Stomach (tissue), 9 donors: ENCODE measurements around the gene MAB21L2. TPM values are rescaled to one million over a fixed set of nuclear protein-coding genes. Genes with fewer than 3 reads are reported as not detected.
"Not testable (repeated sequence)": the region's sequence is repeated elsewhere in the genome, so short reads cannot be mapped to it uniquely, and the experiment has no call there.

ENCODE experiments used
- DNase-seq, 2 donors: peaks; one replicate each; pipeline versions ENCODE4 v3.0.0 to v3.0.0-alpha.2; 2013 to 2019
- H3K27ac ChIP-seq, 5 donors: fragments of 200-600 bp in 4 of 5; sonication (generic) in 4 of 5; one replicate each; pipeline ENCODE4 v1.5.1; 2013 to 2019; ENCODE audit warnings: mild to moderate bottlenecking in 1 of 5, moderate library complexity in 1 of 5
- H3K27me3 ChIP-seq, 3 donors: fragments of 200-600 bp; sonication (generic); one replicate each; pipeline ENCODE4 v1.5.1; 2017 to 2019; ENCODE audit warnings: mixed run types in 1 of 3
- H3K36me3 ChIP-seq, 4 donors: fragments of 200-600 bp; sonication (generic); 1 replicate in 3 of 4; 2 replicates in 1 of 4; pipeline ENCODE4 v1.5.1; 2016 to 2019
- H3K4me1 ChIP-seq, 4 donors: fragments of 200-600 bp; sonication (generic); one replicate each; pipeline ENCODE4 v1.5.1; 2016 to 2019
- H3K4me3 ChIP-seq, 4 donors: fragments of 200-600 bp; sonication (generic) in 3 of 4; one replicate each; pipeline ENCODE4 v1.5.1; 2016 to 2019; ENCODE audit warnings: mild to moderate bottlenecking in 1 of 4
- H3K9me3 ChIP-seq, 4 donors: fragments of 200-600 bp; sonication (generic); one replicate each; pipeline ENCODE4 v1.5.1; 2016 to 2019
- EP300 ChIP-seq: sonication (generic); formaldehyde crosslinking; IDR thresholded peaks from one replicate; pipeline ENCODE4 v1.6.1; 2017; ENCODE audit warnings: antibody characterized with exemption
- POLR2A ChIP-seq, 4 donors: fragments of 450-650 bp; IDR thresholded peaks; one replicate each; pipeline ENCODE4 v1.6.1; 2016; ENCODE audit warnings: antibody characterized with exemption in 4 of 4, control low read depth in 2 of 4, mild to moderate bottlenecking in 1 of 4, moderate library complexity in 1 of 4
- POLR2AphosphoS5 ChIP-seq, 3 donors: sonication (generic); formaldehyde crosslinking; IDR thresholded peaks; one replicate each; pipeline ENCODE4 v1.6.1; 2016; ENCODE audit warnings: antibody characterized with exemption in 3 of 3
- WGBS, 5 donors: extraction: QIAGEN DNeasy Blood & Tissue Kit in 3 of 5; methylation state at CpG; one replicate each; pipeline versions ENCODE4 v1.1.5 to v1.1.7; 2013 to 2018; 5-methylcytosine and 5-hydroxymethylcytosine counted together
- intact Hi-C: fragments of 100-400 bp; cut with DNase I; formaldehyde crosslinking; loops from one replicate; pipeline ENCODE4 v1.15.1; 2023; ENCODE audit warnings: low total_unique reads
- polyA plus RNA-seq, 3 donors: library from polyadenylated mRNA; stranded (reverse); fragments of 200-250 nt; gene quantifications; one replicate each; pipeline ENCODE4 v1.2.3, GENCODE V29; 2013
- total RNA-seq, 5 donors: library from RNA; depleted of rRNA; stranded (reverse); fragments of >200 nt; gene quantifications; one replicate each; pipeline versions ENCODE4 v1.1.0 to v1.2.3, GENCODE V29; 2014 to 2016
- TF ChIP-seq, protein P1 (sequence below), 7 experiments: fragments of 450-650 bp in 4 of 7; fragments of 200-600 bp in 3 of 7; sonication (generic) in 3 of 7; IDR thresholded peaks; one replicate each; pipeline ENCODE4 v1.5.1; 2016 to 2019; ENCODE audit warnings: antibody characterized with exemption in 7 of 7, control low read depth in 2 of 7, mild to moderate bottlenecking in 1 of 7
- donor health status: healthy with polysubstance abuse.
- donor health status: Bipolar disorder and iron deficiency.
- donor health status: healthy.

The MAB21L2 gene
- total and polyA plus RNA-seq, 8 donors: 0.08 to 95.9 (median 1.1) TPM; not detected in 4

DNA sequence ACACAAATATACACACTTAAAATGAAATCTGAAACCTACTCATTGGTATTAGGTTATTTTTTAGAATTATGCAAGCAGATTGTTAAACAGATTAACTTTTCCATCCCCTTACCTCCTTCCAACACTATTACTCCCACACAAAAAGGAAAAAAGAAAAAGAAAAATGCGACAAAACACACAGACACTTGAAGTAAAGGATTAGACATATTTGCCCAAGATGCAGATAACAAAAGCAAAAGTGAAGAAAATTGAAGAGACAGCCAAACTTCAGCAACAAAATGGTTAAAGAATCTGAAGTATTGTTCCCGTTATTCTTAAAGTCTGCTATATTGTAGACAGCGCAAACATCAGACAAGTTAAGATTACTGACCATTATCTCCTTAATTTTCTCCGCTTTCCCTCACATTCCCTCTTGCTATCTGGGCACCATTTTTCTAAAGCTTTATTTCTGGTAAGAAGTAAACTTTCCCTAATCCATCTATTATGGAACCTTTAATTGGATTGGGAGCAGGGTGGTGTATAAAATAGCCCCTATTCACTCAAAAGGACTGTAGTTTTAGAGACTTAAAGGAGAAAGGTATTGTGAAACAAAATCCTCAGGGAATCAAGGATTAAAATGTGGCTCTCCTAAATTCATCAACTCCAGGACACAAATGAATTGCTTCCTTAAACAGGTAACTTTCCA, 34.7 kb upstream of the MAB21L2 start:
- no peak overlapping the region for H3K27ac ChIP-seq
- H3K4me3 ChIP-seq: no peak overlapping the region
- no peak for DNase-seq
- 71 to 81% (median 79%) methylated on average over 4 of the region's 4 CpGs for WGBS, 5 donors
- H3K9me3 ChIP-seq: no peaks in the 10 kb centered on the region
- no peaks in the 10 kb centered on the region for H3K27me3 ChIP-seq
- no peaks in the 10 kb centered on the region for H3K4me1 ChIP-seq
- H3K36me3 ChIP-seq: no peaks in the 10 kb centered on the region
- no peak for TF ChIP-seq POLR2AphosphoS5 (IDR thresholded peaks at IDR 0.05)
- no peak for TF ChIP-seq POLR2A (IDR thresholded peaks at IDR 0.05)
- TF ChIP-seq, protein P1, sequence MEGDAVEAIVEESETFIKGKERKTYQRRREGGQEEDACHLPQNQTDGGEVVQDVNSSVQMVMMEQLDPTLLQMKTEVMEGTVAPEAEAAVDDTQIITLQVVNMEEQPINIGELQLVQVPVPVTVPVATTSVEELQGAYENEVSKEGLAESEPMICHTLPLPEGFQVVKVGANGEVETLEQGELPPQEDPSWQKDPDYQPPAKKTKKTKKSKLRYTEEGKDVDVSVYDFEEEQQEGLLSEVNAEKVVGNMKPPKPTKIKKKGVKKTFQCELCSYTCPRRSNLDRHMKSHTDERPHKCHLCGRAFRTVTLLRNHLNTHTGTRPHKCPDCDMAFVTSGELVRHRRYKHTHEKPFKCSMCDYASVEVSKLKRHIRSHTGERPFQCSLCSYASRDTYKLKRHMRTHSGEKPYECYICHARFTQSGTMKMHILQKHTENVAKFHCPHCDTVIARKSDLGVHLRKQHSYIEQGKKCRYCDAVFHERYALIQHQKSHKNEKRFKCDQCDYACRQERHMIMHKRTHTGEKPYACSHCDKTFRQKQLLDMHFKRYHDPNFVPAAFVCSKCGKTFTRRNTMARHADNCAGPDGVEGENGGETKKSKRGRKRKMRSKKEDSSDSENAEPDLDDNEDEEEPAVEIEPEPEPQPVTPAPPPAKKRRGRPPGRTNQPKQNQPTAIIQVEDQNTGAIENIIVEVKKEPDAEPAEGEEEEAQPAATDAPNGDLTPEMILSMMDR (IDR thresholded peaks at IDR 0.05): no peak
- no peak for TF ChIP-seq EP300
- intact Hi-C loops: no loop called here

DNA sequence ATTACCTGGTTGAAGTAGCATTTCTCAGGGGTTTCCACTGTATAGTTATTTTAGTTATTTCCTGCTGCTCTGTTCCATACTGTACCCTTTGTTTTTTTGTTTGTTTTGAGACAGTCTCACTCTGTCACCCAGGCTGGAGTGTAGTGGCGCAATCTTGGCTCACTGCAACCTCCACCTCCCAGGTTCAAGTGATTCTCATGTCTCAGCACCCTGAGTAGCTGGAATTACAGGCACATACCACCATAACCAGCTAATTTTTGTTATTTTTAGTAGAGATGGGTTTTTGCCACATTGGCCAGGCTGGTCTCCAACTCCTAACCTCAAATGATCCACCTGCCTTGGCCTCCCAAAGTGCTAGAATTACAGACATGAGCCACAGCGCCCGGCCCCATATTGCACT, 24.1 kb upstream of the MAB21L2 start:
- intact Hi-C loops, H3K9me3 ChIP-seq, H3K36me3 ChIP-seq, H3K4me1 ChIP-seq, DNase-seq, H3K4me3 ChIP-seq, H3K27me3 ChIP-seq, H3K27ac ChIP-seq: not testable (repeated sequence)
- WGBS, 5 donors: 95 to 98% (median 98%) methylated on average over 3 of the region's 3 CpGs

DNA sequence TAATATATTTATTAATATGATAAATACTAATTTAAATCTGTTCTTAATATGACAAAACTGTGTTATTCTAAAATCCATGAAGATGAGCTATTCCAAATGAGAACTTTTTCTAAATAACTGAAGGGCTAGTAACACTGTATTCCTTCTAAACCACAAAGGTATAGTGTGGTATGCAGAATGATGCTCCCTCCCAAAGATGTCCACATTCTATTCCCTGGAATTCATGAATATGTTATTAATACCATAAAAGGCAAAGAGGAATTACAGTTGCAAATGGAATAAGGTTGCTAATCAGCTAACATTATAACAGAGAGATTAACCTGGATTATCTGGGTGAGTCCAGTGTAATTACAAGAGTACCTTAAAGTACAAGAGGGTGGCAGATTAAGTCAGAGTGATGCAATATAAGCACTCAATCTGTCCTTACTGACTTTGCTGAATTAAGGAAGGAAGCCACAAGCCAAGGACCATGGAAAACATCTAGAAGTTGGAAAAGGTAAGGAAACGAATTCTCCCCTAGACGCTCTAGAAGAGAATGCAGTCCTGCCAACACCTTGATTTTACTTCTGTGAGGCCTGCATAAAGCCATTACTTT, 20.7 kb upstream of the MAB21L2 start:
- Histone ChIP-seq H3K4me1 (no peaks in the 10 kb centered on the region), H3K4me3 (no peak overlapping the region), H3K9me3 (no peaks in the 10 kb centered on the region), H3K27ac (no peak overlapping the region), H3K36me3 (peaks cover 0 to 6% (median 3%) of the 10 kb centered on the region in 4 donors), H3K27me3 (no peaks in the 10 kb centered on the region)
- WGBS, 5 donors: 90 to 100% (median 96%) methylated on average over 2 of the region's 2 CpGs
- TF ChIP-seq, protein P1 (IDR thresholded peaks at IDR 0.05): no peak
- no peak for TF ChIP-seq POLR2A (IDR thresholded peaks at IDR 0.05)
- no peak for TF ChIP-seq EP300
- TF ChIP-seq POLR2AphosphoS5 (IDR thresholded peaks at IDR 0.05): no peak
- no peak for DNase-seq
- intact Hi-C loops: no loop called here

DNA sequence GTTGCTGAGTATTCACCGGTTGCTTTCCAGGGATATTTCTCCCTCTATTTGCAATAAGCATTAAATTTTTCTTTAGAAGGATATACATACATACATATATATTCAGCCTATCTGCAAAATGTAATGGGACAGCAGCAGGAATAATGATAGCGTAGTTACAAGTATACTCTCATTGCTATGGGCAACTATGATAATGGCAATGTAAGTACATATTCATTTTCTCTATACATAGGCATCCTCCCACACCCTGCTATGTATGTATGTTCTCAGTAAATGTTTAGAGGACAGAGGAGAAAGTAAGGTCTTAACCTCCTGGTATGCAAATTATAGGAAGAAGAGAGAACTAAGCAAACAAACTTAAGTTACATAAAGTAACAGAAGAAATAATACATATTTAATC, 19.7 kb upstream of the MAB21L2 start:
- no peaks in the 10 kb centered on the region for H3K9me3 ChIP-seq
- no peak overlapping the region for H3K4me3 ChIP-seq
- no peak overlapping the region for H3K27ac ChIP-seq
- H3K27me3 ChIP-seq: no peaks in the 10 kb centered on the region
- H3K4me1 ChIP-seq: no peaks in the 10 kb centered on the region
- intact Hi-C loops: no loop called here
- TF ChIP-seq EP300: no peak
- no peak for TF ChIP-seq POLR2A (IDR thresholded peaks at IDR 0.05)
- TF ChIP-seq, protein P1 (IDR thresholded peaks at IDR 0.05): no peak
- no peak for TF ChIP-seq POLR2AphosphoS5 (IDR thresholded peaks at IDR 0.05)
- peaks cover 0 to 6% (median 3%) of the 10 kb centered on the region in 4 donors for H3K36me3 ChIP-seq
- no peak for DNase-seq
- WGBS, 5 donors: 93 to 100% (median 99%) methylated on average over 2 of the region's 2 CpGs

DNA sequence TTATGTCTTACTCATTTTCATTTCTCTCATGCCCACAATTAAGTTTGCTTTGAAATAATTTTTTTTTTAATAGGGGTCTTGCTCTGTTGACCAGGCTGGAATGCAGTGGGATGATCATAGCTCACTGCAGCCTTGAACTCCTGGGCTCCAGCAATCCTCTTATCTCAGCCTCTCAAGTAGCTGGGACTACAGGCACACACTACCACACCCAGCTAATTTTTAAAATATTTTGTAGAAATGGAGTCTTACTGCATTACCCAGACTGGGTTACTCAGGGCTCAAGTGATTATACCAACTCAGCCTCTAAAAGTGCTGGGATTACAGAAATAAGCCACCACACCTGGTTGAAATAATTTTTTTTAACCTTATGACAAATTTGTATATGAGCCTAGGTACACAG, 19.2 kb upstream of the MAB21L2 start:
- TF ChIP-seq, protein P1 (IDR thresholded peaks at IDR 0.05): no peak
- TF ChIP-seq POLR2A (IDR thresholded peaks at IDR 0.05) (no peak), POLR2AphosphoS5 (IDR thresholded peaks at IDR 0.05) (no peak), EP300 (no peak)
- Histone ChIP-seq H3K36me3 (peaks cover 0 to 6% (median 3%) of the 10 kb centered on the region in 4 donors), H3K4me3 (no peak overlapping the region), H3K27ac (no peak overlapping the region), H3K27me3 (no peaks in the 10 kb centered on the region), H3K9me3 (no peaks in the 10 kb centered on the region), H3K4me1 (no peaks in the 10 kb centered on the region)
- no peak for DNase-seq
- intact Hi-C loops: no loop called here

DNA sequence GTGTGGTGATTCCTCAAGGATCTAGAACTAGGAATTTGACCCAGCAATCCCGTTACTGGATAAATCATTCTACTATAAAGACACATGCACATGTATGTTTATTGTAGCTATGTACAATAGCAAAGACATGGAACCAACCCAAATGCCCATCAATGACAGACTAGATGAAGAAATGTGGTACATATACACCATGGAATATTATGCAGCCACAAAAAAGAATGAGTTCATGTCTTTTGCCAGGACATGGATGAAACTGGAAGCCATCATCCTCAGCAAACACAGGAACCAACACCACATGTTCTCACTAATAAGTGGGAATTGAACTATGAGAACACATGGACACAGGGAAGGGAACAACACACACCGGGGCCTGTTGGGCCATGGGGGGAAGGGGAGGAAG, 17.0 kb upstream of the MAB21L2 start:
- H3K27ac ChIP-seq, DNase-seq, H3K4me3 ChIP-seq, H3K4me1 ChIP-seq, H3K9me3 ChIP-seq, intact Hi-C loops, H3K27me3 ChIP-seq, H3K36me3 ChIP-seq: not testable (repeated sequence)
- WGBS, 5 donors: 95 to 100% (median 96%) methylated on average over 2 of the region's 2 CpGs
